SK-N-SH (cell line): ENCODE data around the gene DCAF17. TPM values are rescaled to one million over a fixed set of nuclear protein-coding genes. Genes with fewer than 3 reads are reported as not detected.
A peak's percentile ranks its signal among the peaks of the same experiment; 100 is the strongest.

Experiments used
- CTCF ChIA-PET: fragments of 300-600, 350-600 bp; formaldehyde crosslinking; extraction: SDS; loops from one replicate; lab custom pipeline; 2021; lab: Yijun Ruan, JAX
- POLR2A ChIA-PET: fragments of 350-600 bp; sonication (Branson Sonifier 250); formaldehyde crosslinking; extraction: SDS; loops from one replicate; lab custom pipeline; 2020; ENCODE audit warnings: antibody characterized with exemption, inconsistent platforms; lab: Yijun Ruan, JAX
- DNase-seq: peaks from one replicate; pipeline ENCODE4 v3.0.0; 2012
- H2AFZ ChIP-seq: fragments of 200-600 bp; sonication (generic); 2 replicates; pipeline ENCODE4 v1.8.1; 2016; ENCODE audit warnings: antibody characterized with exemption, mild to moderate bottlenecking, low read depth
- H3F3A ChIP-seq: fragments of 200-600 bp; sonication (generic); replicated peaks from 2 replicates; pipeline ENCODE3; 2016; ENCODE audit warnings: antibody characterized with exemption, mild to moderate bottlenecking; ENCODE audit not compliant: insufficient read depth
- H3K27ac ChIP-seq, 2 experiments: fragments of 200-500 bp in 1 of 2; fragments of 200-600 bp in 1 of 2; sonication (Bioruptor generic) in 1 of 2; sonication (generic), shearing (Covaris generic) in 1 of 2; 2 replicates each; pipeline versions ENCODE4 v1.5.1 to v1.6.1; 2014 to 2016; ENCODE audit warnings: low read depth in 2 of 2, inconsistent platforms in 1 of 2, low read length in 1 of 2, mild to moderate bottlenecking in 1 of 2, mixed read lengths in 1 of 2
- H3K27me3 ChIP-seq: fragments of 200-600 bp; sonication (generic), shearing (Covaris generic); 2 replicates; pipeline ENCODE4 v1.6.1; 2016; ENCODE audit warnings: mixed run types; ENCODE audit not compliant: insufficient read depth
- H3K36me3 ChIP-seq, 2 experiments: fragments of 200-500 bp in 1 of 2; fragments of 200-600 bp in 1 of 2; sonication (Bioruptor generic) in 1 of 2; sonication (generic) in 1 of 2; replicated peaks in 1 of 2; 2 replicates each; pipeline versions ENCODE3 to v1.5.1; 2014 to 2016; ENCODE audit warnings: low read length in 1 of 2, mild to moderate bottlenecking in 1 of 2; ENCODE audit not compliant: insufficient read depth in 2 of 2, control insufficient read depth in 1 of 2
- H3K4me1 ChIP-seq, 2 experiments: fragments of 200-500 bp in 1 of 2; fragments of 200-600 bp in 1 of 2; sonication (Bioruptor generic) in 1 of 2; sonication (generic), shearing (Covaris generic) in 1 of 2; 2 replicates each; pipeline versions ENCODE4 v1.5.1 to v1.6.1; 2014 to 2016; ENCODE audit warnings: low read depth in 1 of 2, low read length in 1 of 2, mixed run types in 1 of 2; ENCODE audit not compliant: insufficient read depth in 2 of 2, control insufficient read depth in 1 of 2
- H3K4me2 ChIP-seq: fragments of 200-600 bp; sonication (generic), shearing (Covaris generic); 2 replicates; pipeline ENCODE4 v1.6.1; 2017; ENCODE audit warnings: mixed run types
- H3K4me3 ChIP-seq, 2 experiments: fragments of 200-500 bp in 1 of 2; fragments of 200-600 bp in 1 of 2; sonication (Bioruptor generic) in 1 of 2; sonication (generic), shearing (Covaris generic) in 1 of 2; 2 replicates each; pipeline versions ENCODE4 v1.5.1 to v1.8.1; 2014 to 2016; ENCODE audit warnings: low read depth in 2 of 2, inconsistent platforms in 1 of 2, low read length in 1 of 2, mild to moderate bottlenecking in 1 of 2, mixed read lengths in 1 of 2, moderate library complexity in 1 of 2
- H3K79me2 ChIP-seq: fragments of 200-600 bp; sonication (generic); 2 replicates; pipeline ENCODE4 v1.8.1; 2017; ENCODE audit warnings: mild to moderate bottlenecking; ENCODE audit not compliant: insufficient read depth
- H3K9ac ChIP-seq: fragments of 200-600 bp; sonication (generic); 2 replicates; pipeline ENCODE4 v1.6.1; 2017; ENCODE audit warnings: mixed run types
- H3K9me2 ChIP-seq: fragments of 200-600 bp; sonication (generic); 2 replicates; pipeline ENCODE4 v1.6.1; 2017; ENCODE audit warnings: mixed run types
- H3K9me3 ChIP-seq: fragments of 200-600 bp; sonication (generic); 2 replicates; pipeline ENCODE4 v1.6.1; 2017; ENCODE audit warnings: mixed run types, mild to moderate bottlenecking, moderate library complexity
- H4K20me1 ChIP-seq: fragments of 200-600 bp; sonication (generic); 2 replicates; pipeline ENCODE4 v1.6.1; 2017; ENCODE audit warnings: mild to moderate bottlenecking, mixed run types; ENCODE audit not compliant: insufficient read depth
- EZH2phosphoT487 ChIP-seq: fragments of 200-600 bp; sonication (generic); IDR thresholded peaks from 2 replicates; pipeline ENCODE4 v1.6.1; 2017; ENCODE audit warnings: low read depth, mixed run types, mild to moderate bottlenecking, antibody characterized with exemption, moderate library complexity, borderline replicate concordance
- FOSL2 ChIP-seq: IDR thresholded peaks from 2 replicates; pipeline ENCODE4 v1.4.0; 2012; ENCODE audit warnings: low read depth, mild to moderate bottlenecking, moderate library complexity, borderline replicate concordance
- FOXM1 ChIP-seq: IDR thresholded peaks from 2 replicates; pipeline ENCODE4 v1.4.0; 2012; ENCODE audit warnings: low read depth, mild to moderate bottlenecking
- GATA2 ChIP-seq: sonication (generic); formaldehyde crosslinking; IDR thresholded peaks from 2 replicates; pipeline ENCODE4 v1.5.0; 2020; ENCODE audit warnings: mild to moderate bottlenecking, missing genetic modification reagents
- MEF2A ChIP-seq: IDR thresholded peaks from 2 replicates; pipeline ENCODE4 v1.4.0; 2012; ENCODE audit warnings: low read depth, borderline replicate concordance
- NFIC ChIP-seq: IDR thresholded peaks from 2 replicates; pipeline ENCODE4 v1.4.0; 2012; ENCODE audit warnings: borderline replicate concordance
- POLR2AphosphoS5 ChIP-seq: IDR thresholded peaks from 2 replicates; pipeline ENCODE4 v1.6.1; 2012; ENCODE audit warnings: low read depth, low read length
- RFX5 ChIP-seq: IDR thresholded peaks from 2 replicates; pipeline ENCODE4 v1.6.1; 2012; ENCODE audit warnings: mild to moderate bottlenecking, improper control_type of control experiment, low read length
- RXRA ChIP-seq: IDR thresholded peaks from 2 replicates; pipeline ENCODE4 v1.4.0; 2012; ENCODE audit warnings: low read depth, mild to moderate bottlenecking, borderline replicate concordance
- SMC3 ChIP-seq: IDR thresholded peaks from 2 replicates; pipeline ENCODE4 v1.6.1; 2012; ENCODE audit warnings: low read depth, low read length, improper control_type of control experiment
- TAF1 ChIP-seq: IDR thresholded peaks from 2 replicates; pipeline ENCODE4 v1.6.1; 2012; ENCODE audit warnings: low read depth, mild to moderate bottlenecking, low read length, moderate library complexity, borderline replicate concordance
- TCF12 ChIP-seq: IDR thresholded peaks from 2 replicates; pipeline ENCODE4 v1.4.0; 2012
- TEAD4 ChIP-seq: IDR thresholded peaks from 2 replicates; pipeline ENCODE4 v1.4.0; 2012; ENCODE audit warnings: mild to moderate bottlenecking, borderline replicate concordance; ENCODE audit not compliant: insufficient read depth
- YY1 ChIP-seq: IDR thresholded peaks from 2 replicates; pipeline ENCODE4 v1.4.0; 2012; ENCODE audit warnings: low read depth, mild to moderate bottlenecking
- WGBS: methylation state at CpG from one replicate; pipeline ENCODE4 v1.1.6; 2017; ENCODE audit warnings: low lambda C conversion rate; 5-methylcytosine and 5-hydroxymethylcytosine counted together
- polyA plus RNA-seq, 3 experiments: library from polyadenylated mRNA; depleted of rRNA; stranded (reverse); fragments of >200 nt; gene quantifications; 2 replicates each; pipeline ENCODE4 v1.2.3, GENCODE V29; 2012
- TF ChIP-seq, protein P1 (sequence below): IDR thresholded peaks from 2 replicates; pipeline ENCODE4 v1.4.0; 2012; ENCODE audit warnings: low read depth, borderline replicate concordance
- TF ChIP-seq, protein P2 (sequence below): IDR thresholded peaks from 2 replicates; pipeline ENCODE4 v1.4.0; 2012; ENCODE audit warnings: low read depth, borderline replicate concordance
- TF ChIP-seq, protein P3 (sequence below): fragments of 150-350 bp; IDR thresholded peaks from 2 replicates; pipeline ENCODE4 v1.6.1; 2017; ENCODE audit warnings: antibody characterized with exemption, low read length, low read depth, borderline replicate concordance
- TF ChIP-seq, protein P4 (sequence below): fragments of 200-600 bp; sonication (generic); IDR thresholded peaks from 2 replicates; pipeline ENCODE4 v1.6.1; 2017; ENCODE audit warnings: antibody characterized with exemption, mild to moderate bottlenecking, moderate library complexity
- TF ChIP-seq, protein P5 (sequence below): IDR thresholded peaks from 2 replicates; pipeline ENCODE4; 2012

The DCAF17 gene
- polyA plus RNA-seq, 1 of the 3 experiments (the other 2 are of a cell fraction) = 4.9 TPM

DNA sequence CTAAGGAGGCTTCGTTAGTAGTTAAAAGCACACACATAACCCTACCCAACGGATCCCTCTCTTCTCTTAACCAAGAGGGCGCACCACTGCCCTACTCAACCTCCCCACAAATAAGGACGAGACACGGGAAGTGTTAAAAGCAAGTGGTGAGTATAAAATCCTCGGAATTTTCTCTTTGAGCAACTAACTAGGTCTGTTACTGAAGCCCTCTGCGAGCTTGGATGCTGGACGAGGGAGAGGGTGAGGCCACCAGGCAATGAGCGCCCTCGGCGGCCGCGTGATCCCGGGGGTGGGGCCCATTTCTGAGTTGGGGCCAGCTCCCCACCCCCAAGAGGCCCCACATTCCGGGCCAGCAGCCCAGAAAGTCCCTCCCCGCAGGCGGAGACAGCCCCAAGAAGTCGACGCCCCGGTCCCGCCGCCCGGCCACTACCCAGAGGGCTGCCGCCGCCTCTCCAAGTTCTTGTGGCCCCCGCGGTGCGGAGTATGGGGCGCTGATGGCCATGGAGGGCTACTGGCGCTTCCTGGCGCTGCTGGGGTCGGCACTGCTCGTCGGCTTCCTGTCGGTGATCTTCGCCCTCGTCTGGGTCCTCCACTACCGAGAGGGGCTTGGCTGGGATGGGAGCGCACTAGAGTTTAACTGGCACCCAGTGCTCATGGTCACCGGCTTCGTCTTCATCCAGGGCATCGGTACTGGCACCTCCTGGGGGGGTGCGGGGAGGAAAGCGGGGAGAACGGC is 88.2 kb downstream of the DCAF17 start, which contains the start of gene CYBRD1 (continued):
- TF ChIP-seq MEF2A = no peak
- peak; percentile 63; the same call in 1 of the 2 replicates for TF ChIP-seq NFIC
- TF ChIP-seq, protein P1, sequence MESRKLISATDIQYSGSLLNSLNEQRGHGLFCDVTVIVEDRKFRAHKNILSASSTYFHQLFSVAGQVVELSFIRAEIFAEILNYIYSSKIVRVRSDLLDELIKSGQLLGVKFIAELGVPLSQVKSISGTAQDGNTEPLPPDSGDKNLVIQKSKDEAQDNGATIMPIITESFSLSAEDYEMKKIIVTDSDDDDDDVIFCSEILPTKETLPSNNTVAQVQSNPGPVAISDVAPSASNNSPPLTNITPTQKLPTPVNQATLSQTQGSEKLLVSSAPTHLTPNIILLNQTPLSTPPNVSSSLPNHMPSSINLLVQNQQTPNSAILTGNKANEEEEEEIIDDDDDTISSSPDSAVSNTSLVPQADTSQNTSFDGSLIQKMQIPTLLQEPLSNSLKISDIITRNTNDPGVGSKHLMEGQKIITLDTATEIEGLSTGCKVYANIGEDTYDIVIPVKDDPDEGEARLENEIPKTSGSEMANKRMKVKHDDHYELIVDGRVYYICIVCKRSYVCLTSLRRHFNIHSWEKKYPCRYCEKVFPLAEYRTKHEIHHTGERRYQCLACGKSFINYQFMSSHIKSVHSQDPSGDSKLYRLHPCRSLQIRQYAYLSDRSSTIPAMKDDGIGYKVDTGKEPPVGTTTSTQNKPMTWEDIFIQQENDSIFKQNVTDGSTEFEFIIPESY = no peak
- no peak for TF ChIP-seq GATA2 (CRISPR knock-in tag)
- no peak for TF ChIP-seq RFX5
- peak; percentile 36; the same call in 1 of the 2 replicates for TF ChIP-seq TAF1
- TF ChIP-seq, protein P2, sequence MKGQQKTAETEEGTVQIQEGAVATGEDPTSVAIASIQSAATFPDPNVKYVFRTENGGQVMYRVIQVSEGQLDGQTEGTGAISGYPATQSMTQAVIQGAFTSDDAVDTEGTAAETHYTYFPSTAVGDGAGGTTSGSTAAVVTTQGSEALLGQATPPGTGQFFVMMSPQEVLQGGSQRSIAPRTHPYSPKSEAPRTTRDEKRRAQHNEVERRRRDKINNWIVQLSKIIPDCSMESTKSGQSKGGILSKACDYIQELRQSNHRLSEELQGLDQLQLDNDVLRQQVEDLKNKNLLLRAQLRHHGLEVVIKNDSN = peak; percentile 56
- TF ChIP-seq FOXM1 = no peak

DNA sequence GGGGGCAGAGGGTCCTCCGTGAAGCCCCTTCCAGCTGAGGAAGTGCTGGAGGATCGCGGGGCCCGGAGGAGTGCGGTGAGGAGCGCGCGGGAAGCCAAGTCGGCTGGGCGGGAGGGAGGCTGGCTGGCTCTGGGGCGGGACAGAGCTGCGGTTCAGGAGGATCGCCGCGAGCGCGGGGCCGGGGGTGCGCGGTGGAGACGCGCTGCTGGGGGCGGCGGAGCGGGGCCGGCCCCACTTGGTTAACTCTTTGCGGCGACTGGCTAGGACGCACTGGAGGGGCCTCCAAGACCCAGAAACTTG is 88.7 kb downstream of the DCAF17 start:
- 2% methylated on average over 22 of the region's 29 CpGs for WGBS
- H4K20me1 ChIP-seq = no peaks in the 10 kb centered on the region
- peaks cover 48% of the 10 kb centered on the region for H3K79me2 ChIP-seq
- H3K9me3 ChIP-seq = no peaks in the 10 kb centered on the region
- H3K4me2 ChIP-seq = peak overlapping the region; percentile 98
- no peaks in the 10 kb centered on the region for H3K27me3 ChIP-seq
- ChIA-PET CTCF (interaction anchor here (1.2 kb wide), 1 partner anchor 107 kb away, joined by 3 read pairs; no protein-coding TSS in a partner anchor), POLR2A (no interaction called here)
- H3K9ac ChIP-seq = peak overlapping the region; percentile 86
- H3K9me2 ChIP-seq = no peaks in the 10 kb centered on the region
- peaks cover 0 to 15% of the 10 kb centered on the region in 2 experiments; a peak in 2 of 4 replicates for H3K4me1 ChIP-seq
- H3K27ac ChIP-seq = peak overlapping the region; percentile 72 to 75
- H3F3A ChIP-seq = peaks cover 6% of the 10 kb centered on the region
- no peak for DNase-seq
- H3K4me3 ChIP-seq = peak overlapping the region; percentile 81 to 93
- H3K36me3 ChIP-seq = no peaks in the 10 kb centered on the region
- peak overlapping the region; percentile 90 for H2AFZ ChIP-seq
- TF ChIP-seq TCF12 = no peak
- TF ChIP-seq NFIC = no peak
- no peak for TF ChIP-seq EZH2phosphoT487
- TF ChIP-seq, protein P3, sequence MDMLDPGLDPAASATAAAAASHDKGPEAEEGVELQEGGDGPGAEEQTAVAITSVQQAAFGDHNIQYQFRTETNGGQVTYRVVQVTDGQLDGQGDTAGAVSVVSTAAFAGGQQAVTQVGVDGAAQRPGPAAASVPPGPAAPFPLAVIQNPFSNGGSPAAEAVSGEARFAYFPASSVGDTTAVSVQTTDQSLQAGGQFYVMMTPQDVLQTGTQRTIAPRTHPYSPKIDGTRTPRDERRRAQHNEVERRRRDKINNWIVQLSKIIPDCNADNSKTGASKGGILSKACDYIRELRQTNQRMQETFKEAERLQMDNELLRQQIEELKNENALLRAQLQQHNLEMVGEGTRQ = no peak
- TF ChIP-seq, protein P4, sequence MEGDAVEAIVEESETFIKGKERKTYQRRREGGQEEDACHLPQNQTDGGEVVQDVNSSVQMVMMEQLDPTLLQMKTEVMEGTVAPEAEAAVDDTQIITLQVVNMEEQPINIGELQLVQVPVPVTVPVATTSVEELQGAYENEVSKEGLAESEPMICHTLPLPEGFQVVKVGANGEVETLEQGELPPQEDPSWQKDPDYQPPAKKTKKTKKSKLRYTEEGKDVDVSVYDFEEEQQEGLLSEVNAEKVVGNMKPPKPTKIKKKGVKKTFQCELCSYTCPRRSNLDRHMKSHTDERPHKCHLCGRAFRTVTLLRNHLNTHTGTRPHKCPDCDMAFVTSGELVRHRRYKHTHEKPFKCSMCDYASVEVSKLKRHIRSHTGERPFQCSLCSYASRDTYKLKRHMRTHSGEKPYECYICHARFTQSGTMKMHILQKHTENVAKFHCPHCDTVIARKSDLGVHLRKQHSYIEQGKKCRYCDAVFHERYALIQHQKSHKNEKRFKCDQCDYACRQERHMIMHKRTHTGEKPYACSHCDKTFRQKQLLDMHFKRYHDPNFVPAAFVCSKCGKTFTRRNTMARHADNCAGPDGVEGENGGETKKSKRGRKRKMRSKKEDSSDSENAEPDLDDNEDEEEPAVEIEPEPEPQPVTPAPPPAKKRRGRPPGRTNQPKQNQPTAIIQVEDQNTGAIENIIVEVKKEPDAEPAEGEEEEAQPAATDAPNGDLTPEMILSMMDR = no peak
- no peak for TF ChIP-seq POLR2AphosphoS5
- TF ChIP-seq, protein P5, sequence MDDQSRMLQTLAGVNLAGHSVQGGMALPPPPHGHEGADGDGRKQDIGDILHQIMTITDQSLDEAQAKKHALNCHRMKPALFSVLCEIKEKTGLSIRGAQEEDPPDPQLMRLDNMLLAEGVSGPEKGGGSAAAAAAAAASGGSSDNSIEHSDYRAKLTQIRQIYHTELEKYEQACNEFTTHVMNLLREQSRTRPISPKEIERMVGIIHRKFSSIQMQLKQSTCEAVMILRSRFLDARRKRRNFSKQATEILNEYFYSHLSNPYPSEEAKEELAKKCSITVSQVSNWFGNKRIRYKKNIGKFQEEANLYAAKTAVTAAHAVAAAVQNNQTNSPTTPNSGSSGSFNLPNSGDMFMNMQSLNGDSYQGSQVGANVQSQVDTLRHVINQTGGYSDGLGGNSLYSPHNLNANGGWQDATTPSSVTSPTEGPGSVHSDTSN = no peak
- TF ChIP-seq FOSL2 = no peak
- no peak for TF ChIP-seq TAF1
- no peak for TF ChIP-seq RFX5
- TF ChIP-seq SMC3 = no peak
- TF ChIP-seq, protein P1 = no peak
- TF ChIP-seq FOXM1 = no peak
- TF ChIP-seq YY1 = no peak
- TF ChIP-seq RXRA = no peak
- TF ChIP-seq TEAD4 = no peak
